ENCODE measurements around the gene ADAM15. TPM values are rescaled to one million over a fixed set of nuclear protein-coding genes. Genes with fewer than 3 reads are reported as not detected.

ADAM15 gene, protein sequence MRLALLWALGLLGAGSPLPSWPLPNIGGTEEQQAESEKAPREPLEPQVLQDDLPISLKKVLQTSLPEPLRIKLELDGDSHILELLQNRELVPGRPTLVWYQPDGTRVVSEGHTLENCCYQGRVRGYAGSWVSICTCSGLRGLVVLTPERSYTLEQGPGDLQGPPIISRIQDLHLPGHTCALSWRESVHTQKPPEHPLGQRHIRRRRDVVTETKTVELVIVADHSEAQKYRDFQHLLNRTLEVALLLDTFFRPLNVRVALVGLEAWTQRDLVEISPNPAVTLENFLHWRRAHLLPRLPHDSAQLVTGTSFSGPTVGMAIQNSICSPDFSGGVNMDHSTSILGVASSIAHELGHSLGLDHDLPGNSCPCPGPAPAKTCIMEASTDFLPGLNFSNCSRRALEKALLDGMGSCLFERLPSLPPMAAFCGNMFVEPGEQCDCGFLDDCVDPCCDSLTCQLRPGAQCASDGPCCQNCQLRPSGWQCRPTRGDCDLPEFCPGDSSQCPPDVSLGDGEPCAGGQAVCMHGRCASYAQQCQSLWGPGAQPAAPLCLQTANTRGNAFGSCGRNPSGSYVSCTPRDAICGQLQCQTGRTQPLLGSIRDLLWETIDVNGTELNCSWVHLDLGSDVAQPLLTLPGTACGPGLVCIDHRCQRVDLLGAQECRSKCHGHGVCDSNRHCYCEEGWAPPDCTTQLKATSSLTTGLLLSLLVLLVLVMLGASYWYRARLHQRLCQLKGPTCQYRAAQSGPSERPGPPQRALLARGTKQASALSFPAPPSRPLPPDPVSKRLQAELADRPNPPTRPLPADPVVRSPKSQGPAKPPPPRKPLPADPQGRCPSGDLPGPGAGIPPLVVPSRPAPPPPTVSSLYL
- 216 and 231 TPM in 2 replicates for total RNA-seq (2014; rRNA removed; shearing (Covaris generic))
- 572 and 655 TPM in 2 replicates for polyA plus RNA-seq (2014; cell fraction: nucleus; rRNA removed)

- DNase-seq (ENCODE audit: extremely low read depth, low read depth): peak; percentile 86
Observed at GRCh38 chr1:155050560-155051341, at the start of gene ADAM15. Gene ADAM15, plus strand, starts transcription at chr1:155051316. Its CDS starts 71 bp downstream, at chr1:155051387.

DNA sequence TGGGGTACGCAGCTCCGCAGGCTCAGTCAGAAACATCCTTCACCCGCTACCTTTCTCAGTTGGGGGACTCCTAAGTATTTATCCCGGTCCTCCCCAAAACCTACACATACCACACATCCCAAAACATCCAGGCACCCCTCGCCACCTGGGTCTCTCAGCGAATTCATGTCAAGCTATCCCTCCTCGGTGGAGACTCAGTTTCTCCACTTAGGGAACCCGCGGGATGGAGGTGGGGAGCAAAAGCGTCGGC is 49.8 kb upstream of the ADAM15 start:
- DNase-seq (ENCODE audit: extremely low read depth, low read depth): no peak

DNA sequence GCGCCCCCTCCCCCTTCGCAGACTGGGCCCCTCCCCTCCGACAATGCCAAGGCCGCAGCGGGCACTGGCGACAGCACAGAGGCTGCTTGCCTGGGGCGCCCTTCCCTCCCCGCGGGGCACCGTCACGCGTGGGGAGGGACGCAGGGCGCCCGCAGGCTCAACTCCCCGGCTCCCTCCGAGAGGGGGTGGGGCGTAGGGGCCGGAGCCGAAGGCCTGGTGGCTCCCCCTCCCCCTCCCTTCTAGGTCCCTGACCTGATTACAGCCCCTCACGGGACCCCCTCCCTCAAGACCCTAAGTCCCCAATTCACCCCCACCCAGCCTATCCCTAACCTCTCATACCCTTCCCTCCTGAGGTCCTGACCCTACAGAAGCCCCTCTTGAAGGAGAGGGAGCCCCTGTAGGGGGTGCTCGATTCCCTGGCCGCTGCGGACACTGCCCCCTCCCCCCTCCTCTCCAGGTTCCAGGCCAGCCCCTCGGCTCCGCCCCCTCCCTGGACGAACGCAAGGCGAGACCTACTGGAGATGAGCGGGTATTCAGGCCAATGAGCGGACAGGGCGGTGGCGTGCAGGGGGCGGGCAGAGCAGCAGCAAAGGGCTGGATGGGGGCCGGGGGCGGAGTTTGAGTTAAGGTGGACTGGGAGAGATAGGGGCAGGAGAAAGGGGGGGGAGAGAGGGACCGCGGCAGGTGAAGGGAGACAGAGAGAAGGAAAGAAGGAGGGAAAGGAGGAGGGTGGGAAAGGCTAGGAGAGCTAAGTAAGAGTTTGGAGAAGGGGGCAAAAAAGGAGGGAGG is 49.2 kb upstream of the ADAM15 start:
- DNase-seq (ENCODE audit: extremely low read depth, low read depth): peak; percentile 100

DNA sequence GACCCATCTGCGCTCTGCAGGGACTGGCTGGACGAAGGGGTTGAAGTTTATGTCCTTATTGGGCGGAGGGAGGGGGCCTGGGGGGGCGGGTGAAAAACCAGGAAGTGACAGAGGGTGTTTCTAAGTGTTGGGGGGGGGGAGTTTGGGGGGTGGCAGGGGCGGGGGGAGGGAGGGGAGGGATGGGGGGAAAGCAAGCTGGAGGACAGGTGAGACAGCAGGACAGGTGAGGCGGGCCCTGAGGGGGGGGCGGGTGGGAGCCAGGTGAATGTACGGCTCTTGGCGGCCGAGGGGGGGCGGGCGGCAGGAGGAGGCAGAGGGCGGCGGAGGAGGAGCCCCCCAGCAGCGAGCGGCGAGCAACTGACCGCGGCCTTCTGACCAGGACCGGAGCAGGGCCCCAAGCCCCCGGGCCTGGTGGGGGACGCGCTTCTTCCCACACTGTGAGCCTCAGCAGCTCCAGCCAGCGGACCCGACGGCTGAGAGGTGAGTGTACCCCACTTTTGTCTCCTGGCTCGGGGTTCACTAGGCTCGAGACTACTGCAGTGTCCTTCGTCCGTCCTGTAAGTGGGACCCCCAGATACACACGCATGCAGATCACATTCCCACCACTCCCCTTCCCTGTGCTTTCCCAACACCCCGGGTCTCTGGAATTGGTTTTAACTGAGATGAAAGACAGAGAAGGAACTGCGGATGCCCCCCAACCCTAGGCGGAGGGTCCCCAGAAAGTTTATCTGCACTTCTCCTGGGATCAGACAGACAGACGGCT is 48.5 kb upstream of the ADAM15 start, which contains the start of gene ZBTB7B:
TSS of gene ZBTB7B (plus strand) at position 339 of the 763 bp plus-strand sequence. CDS start 11,859 bp downstream, outside the sequence.
- peak; percentile 33 for DNase-seq (ENCODE audit: extremely low read depth, low read depth)

GRCh38 chr1:155003227-155003765 is 47.8 kb upstream of the ADAM15 start:
- peak; percentile 39 for DNase-seq (ENCODE audit: extremely low read depth, low read depth)

GRCh38 chr1:155003766-155004351 is 47.3 kb upstream of the ADAM15 start:
- peak; percentile 88 for DNase-seq (ENCODE audit: extremely low read depth, low read depth)

DNA sequence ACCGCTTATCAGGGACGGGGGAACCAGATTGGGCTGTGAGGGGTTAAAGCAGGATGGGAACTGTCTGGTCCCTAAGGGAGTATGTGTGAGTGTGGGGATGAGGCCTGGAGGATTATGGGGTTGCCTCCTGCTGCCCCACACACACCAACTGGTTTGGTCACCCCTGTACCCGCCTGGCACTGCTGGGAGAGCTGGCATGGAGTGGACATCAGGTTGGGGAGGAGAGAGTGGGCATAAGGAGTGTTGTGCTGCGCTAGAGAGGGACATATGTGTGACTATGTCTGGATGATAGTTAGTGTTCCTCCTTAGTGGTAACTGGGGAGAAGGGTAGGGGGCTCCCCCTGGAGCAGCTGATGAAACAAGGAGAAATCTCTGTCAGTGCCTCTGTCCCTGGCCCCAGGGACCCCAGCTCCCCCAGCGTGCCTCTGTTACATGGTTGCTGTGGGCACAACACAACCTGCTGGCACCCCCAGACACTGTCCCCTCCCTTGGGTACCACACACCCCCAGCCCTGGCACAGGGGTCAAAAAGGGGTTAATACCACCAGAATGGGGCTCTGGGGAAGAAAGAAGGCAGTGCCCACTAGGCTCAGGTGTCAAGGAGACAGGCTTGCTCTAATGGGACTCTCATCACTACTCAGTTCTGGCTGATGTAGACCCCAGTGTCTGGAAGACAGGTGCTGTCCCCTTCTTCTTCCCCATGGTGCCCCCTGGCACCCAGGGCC is 46.6 kb upstream of the ADAM15 start:
- DNase-seq (ENCODE audit: extremely low read depth, low read depth): peak; percentile 74

- DNase-seq (ENCODE audit: extremely low read depth, low read depth): peak; percentile 53
Observed at GRCh38 chr1:155005076-155006011, 45.8 kb upstream of the ADAM15 start.

DNA sequence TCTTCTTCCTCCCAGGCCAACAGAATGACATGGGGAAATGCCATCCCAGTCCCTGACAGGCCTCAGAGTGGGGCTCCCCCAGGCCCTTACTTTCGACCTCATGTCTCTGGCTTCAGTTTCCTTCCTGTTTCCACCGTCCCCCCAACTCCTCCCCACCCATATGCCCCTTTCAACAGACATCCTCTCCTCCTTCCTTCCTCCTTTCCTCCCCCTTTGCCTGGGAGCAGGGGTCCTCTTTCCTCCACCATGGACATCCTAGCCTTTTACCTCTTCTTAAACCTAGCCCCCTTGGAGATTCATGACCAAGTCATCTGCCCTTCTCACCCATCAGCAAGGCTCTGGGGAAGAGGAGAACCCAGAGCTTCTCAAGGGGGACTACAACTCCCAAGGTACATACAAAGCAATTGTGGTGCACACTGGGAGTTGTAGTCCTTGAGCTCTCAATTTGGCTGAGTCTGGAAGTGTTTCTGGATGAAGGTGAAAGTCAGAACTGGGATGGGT is 44.5 kb upstream of the ADAM15 start:
- no peak for DNase-seq (ENCODE audit: extremely low read depth, low read depth)

- DNase-seq (ENCODE audit: extremely low read depth, low read depth): no peak
Observed at GRCh38 chr1:155007251-155007828, 43.8 kb upstream of the ADAM15 start.

DNA sequence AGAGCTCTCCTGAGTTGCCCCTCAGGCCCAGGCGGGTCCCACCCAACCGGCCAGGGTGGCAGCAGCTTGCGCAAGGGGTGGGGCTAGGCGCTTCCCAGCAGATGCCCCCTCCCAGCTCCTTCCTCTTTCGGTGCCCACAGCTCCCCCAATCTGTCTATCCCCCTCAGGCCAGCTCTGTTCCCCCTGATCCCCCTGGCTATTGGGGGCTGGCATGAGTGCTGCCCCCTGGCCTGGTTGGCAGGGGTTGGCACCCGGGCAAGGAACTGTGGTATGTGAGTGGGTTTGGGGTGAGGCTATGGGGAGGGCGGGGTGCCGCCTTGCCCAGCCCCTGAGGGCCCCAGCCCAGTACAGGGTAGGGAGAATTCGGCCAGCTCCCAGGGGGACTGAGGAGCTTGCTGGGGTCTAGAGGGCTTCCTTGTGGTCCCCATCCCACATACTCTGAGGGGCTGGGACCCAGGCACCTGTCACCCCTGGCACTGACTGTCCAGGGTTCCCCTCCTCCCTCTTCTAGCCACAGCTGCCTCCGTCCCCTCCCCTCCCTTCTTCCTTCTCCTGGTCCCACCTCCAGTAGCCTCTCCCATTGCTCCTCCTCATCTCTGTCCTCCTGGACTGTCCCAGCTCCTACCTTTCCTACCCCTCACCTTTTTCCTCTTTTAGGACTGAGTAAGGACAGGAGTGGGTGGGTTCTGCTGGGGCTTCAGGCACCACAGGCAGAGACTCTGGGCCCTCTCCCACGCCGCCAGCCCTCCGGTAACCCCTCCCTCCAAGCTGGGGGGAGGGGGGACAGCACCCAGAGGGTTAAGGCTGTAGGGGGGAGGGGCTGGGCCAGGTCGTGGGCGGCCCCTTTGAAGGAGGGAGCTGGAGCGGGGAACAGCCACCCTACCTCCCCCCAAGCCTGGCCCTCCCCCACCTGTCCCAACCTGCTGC is 42.8 kb upstream of the ADAM15 start:
- no peak for DNase-seq (ENCODE audit: extremely low read depth, low read depth)

DNA sequence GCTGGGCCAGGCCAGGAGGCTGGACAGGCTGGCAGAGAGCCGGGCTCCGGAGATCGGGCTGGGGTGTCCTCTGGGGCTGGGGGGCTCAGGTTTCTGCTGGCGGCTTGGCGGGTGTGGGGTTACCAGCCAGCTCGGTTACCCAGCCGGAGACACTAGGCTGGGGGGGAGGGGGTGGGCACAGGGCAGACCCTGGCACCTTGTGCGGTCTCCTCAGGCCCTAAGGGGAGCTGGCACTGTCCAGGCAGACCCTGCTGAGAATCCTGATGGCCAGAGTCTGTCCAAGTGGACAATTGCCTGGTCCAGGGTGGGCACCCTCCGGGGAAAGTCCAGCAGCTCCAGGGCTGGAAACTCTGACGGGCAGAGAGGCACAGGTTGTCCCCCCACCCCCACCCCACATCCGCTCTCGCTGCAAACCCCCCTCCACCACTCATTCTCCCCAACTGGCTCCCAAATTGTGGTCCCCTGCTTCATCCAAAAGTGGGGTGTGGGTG is 41.9 kb upstream of the ADAM15 start:
- DNase-seq (ENCODE audit: extremely low read depth, low read depth): no peak

- no peak for DNase-seq (ENCODE audit: extremely low read depth, low read depth)
Observed at GRCh38 chr1:155009742-155010141, 41.4 kb upstream of the ADAM15 start.

DNA sequence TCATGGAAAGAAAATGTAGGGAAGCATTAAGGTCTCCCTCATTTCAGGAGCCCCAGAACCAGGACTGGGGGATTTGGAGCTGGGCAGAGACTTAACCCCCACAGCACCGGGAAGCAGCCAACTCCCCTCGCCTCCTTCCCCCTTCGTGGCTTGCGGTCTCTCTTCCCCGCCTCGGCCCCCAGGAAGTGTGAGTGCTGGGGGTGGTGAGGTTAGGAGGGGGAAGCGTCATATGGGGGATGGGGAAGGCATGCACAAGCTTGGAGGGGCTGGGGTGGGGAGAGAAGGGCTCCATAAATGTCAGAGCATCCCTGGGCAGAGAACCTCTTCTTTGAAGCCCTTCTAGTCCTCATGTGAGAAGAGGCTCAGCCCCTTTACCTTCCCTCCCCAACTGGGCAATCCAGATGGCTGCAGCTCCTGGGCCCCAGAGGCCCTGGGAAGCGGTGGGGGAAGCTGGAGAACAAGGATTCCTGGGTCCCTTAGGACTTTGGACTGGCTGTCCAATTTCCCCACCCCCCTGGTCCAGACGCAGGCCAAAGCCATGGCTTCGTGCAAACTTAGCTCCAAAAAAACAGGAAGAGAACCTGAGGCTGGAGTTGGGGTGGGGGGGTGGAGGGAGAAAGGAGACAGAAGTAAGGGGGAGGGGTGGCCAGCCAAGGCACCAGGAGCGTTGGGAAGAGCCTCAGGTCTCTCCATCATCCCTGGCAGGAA is 40.8 kb upstream of the ADAM15 start:
- DNase-seq (ENCODE audit: extremely low read depth, low read depth): no peak

Measured in NCI-H460 (cell line).